Fibroblast of lung (primary cell): ENCODE measurements around the gene EIF1.

Source experiments
- EZH2 ChIP-seq: IDR thresholded peaks from 2 replicates; pipeline ENCODE4 v1.5.1; 2012; ENCODE audit warnings: low read length, control low read depth, mild to moderate bottlenecking; ENCODE audit errors: missing control alignments
- TF ChIP-seq, protein P1 (sequence below), 2 donors: IDR thresholded peaks in 1 of 2; conservative IDR thresholded peaks in 1 of 2; 1 replicate in 1 of 2; 2 replicates in 1 of 2; pipeline ENCODE4 v1.5.1; 2011 to 2012; ENCODE audit warnings: low read length in 2 of 2, control low read depth in 1 of 2, inconsistent platforms in 1 of 2, low read depth in 1 of 2, mild to moderate bottlenecking in 1 of 2

GRCh38 chr17:41738801-41739112, 50.1 kb downstream of the EIF1 start:
- TF ChIP-seq, protein P1, sequence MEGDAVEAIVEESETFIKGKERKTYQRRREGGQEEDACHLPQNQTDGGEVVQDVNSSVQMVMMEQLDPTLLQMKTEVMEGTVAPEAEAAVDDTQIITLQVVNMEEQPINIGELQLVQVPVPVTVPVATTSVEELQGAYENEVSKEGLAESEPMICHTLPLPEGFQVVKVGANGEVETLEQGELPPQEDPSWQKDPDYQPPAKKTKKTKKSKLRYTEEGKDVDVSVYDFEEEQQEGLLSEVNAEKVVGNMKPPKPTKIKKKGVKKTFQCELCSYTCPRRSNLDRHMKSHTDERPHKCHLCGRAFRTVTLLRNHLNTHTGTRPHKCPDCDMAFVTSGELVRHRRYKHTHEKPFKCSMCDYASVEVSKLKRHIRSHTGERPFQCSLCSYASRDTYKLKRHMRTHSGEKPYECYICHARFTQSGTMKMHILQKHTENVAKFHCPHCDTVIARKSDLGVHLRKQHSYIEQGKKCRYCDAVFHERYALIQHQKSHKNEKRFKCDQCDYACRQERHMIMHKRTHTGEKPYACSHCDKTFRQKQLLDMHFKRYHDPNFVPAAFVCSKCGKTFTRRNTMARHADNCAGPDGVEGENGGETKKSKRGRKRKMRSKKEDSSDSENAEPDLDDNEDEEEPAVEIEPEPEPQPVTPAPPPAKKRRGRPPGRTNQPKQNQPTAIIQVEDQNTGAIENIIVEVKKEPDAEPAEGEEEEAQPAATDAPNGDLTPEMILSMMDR (conservative IDR thresholded peaks at IDR 0.05 in 1 of 2, IDR thresholded peaks at IDR 0.05 in 1 of 2; ENCODE audit: low read depth in 1 of 2, low read length in 2 of 2), result no peak
- TF ChIP-seq EZH2, result no peak
